ENCODE data around the gene UBE3B.

Gene UBE3B

GRCh38 chr12:109581334-109581691, 103.9 kb downstream of the UBE3B start:
- TF ChIP-seq POLR2A (IDR thresholded peaks at IDR 0.05; ENCODE audit: extremely low read depth, insufficient read length), result no peak
- TF ChIP-seq MYC (IDR thresholded peaks at IDR 0.05; ENCODE audit: low read depth, low read length), result no peak
- TF ChIP-seq, protein P1, sequence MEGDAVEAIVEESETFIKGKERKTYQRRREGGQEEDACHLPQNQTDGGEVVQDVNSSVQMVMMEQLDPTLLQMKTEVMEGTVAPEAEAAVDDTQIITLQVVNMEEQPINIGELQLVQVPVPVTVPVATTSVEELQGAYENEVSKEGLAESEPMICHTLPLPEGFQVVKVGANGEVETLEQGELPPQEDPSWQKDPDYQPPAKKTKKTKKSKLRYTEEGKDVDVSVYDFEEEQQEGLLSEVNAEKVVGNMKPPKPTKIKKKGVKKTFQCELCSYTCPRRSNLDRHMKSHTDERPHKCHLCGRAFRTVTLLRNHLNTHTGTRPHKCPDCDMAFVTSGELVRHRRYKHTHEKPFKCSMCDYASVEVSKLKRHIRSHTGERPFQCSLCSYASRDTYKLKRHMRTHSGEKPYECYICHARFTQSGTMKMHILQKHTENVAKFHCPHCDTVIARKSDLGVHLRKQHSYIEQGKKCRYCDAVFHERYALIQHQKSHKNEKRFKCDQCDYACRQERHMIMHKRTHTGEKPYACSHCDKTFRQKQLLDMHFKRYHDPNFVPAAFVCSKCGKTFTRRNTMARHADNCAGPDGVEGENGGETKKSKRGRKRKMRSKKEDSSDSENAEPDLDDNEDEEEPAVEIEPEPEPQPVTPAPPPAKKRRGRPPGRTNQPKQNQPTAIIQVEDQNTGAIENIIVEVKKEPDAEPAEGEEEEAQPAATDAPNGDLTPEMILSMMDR (IDR thresholded peaks at IDR 0.05; ENCODE audit: low read depth, low read length), result no peak
- TF ChIP-seq MAX (IDR thresholded peaks at IDR 0.05; ENCODE audit: low read depth, low read length), result no peak
- no peak overlapping the region for H3K4me3 ChIP-seq (ENCODE audit: low read depth, low read length)
- DNase-seq (ENCODE audit: low read depth), result no peak

DNA sequence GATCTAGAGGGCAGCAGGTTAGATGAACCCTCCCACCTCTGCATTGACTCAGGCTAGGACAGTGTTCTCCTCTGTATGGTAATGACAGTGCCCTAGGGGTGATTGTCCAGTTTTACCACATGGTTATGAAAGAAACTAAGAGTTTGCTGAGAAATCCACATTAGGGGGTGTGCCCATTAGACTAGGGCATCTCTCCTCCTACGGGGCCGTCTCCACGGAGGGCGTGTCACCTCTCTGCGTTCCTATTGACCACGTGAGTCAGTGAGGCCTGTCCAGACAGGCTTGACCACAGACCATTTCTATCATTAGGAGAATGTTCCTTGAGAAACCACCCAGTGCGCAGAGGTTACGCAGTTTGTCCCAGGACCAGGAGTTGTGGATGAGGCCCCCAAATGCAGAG, 104.4 kb downstream of the UBE3B start:
- TF ChIP-seq MAX (IDR thresholded peaks at IDR 0.05; ENCODE audit: low read depth, low read length) (no peak), MYC (IDR thresholded peaks at IDR 0.05; ENCODE audit: low read depth, low read length) (no peak), POLR2A (IDR thresholded peaks at IDR 0.05; ENCODE audit: extremely low read depth, insufficient read length) (no peak)
- TF ChIP-seq, protein P1 (IDR thresholded peaks at IDR 0.05; ENCODE audit: low read depth, low read length), result no peak
- H3K4me3 ChIP-seq (ENCODE audit: low read depth, low read length), result no peak overlapping the region
- DNase-seq (ENCODE audit: low read depth), result no peak

GRCh38 chr12:109582636-109583035, 105.2 kb downstream of the UBE3B start:
- no peak for DNase-seq (ENCODE audit: low read depth)
- no peak overlapping the region for H3K4me3 ChIP-seq (ENCODE audit: low read depth, low read length)
- TF ChIP-seq MAX (IDR thresholded peaks at IDR 0.05; ENCODE audit: low read depth, low read length), result no peak
- no peak for TF ChIP-seq POLR2A (IDR thresholded peaks at IDR 0.05; ENCODE audit: extremely low read depth, insufficient read length)
- no peak for TF ChIP-seq MYC (IDR thresholded peaks at IDR 0.05; ENCODE audit: low read depth, low read length)

DNA sequence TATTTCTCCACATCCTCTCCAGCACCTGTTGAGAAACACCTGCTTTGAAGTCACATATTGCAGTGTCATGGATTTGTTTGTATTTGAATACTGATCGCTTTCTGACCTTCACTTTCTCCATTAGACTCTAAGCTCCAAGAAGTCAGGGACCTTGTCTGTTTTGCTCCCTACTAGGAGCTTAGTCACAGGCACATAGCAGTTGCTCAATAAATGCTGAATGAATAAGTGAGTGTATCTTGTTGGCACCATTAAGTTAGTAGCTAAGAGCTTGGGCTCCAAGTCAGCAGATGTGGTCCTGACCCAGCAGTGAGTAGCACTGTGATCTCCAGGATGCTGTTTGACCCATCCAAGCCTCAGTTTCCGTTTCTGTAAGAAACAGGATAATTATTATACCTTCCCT, 106.3 kb downstream of the UBE3B start:
- no peak for TF ChIP-seq POLR2A (IDR thresholded peaks at IDR 0.05; ENCODE audit: extremely low read depth, insufficient read length)
- TF ChIP-seq MAX (IDR thresholded peaks at IDR 0.05; ENCODE audit: low read depth, low read length), result no peak
- TF ChIP-seq, protein P1 (IDR thresholded peaks at IDR 0.05; ENCODE audit: low read depth, low read length), result no peak
- no peak for TF ChIP-seq MYC (IDR thresholded peaks at IDR 0.05; ENCODE audit: low read depth, low read length)
- no peak for DNase-seq (ENCODE audit: low read depth)
- H3K4me3 ChIP-seq (ENCODE audit: low read depth, low read length), result no peak overlapping the region

Measured in NB4 (cell line).